Transverse colon (tissue), 4 donors: Measurements from ENCODE around the gene DNER. TPM values are rescaled to one million over a fixed set of nuclear protein-coding genes. Genes with fewer than 3 reads are reported as not detected.

Source experiments
- DNase-seq: peaks from one replicate; pipeline ENCODE4 v3.0.0-alpha.2; 2019
- H3K27ac ChIP-seq, 4 donors: fragments of 200-600 bp; sonication (generic); 2 replicates each; pipeline ENCODE4 v1.5.1; 2016 to 2018; ENCODE audit warnings: inconsistent platforms in 4 of 4
- H3K27me3 ChIP-seq: fragments of 200-600 bp; sonication (generic); 2 replicates; pipeline ENCODE4 v1.5.1; 2017; ENCODE audit warnings: inconsistent platforms
- H3K36me3 ChIP-seq, 4 donors: fragments of 200-600 bp; sonication (generic); 2 replicates each; pipeline ENCODE4 v1.5.1; 2017 to 2019; ENCODE audit warnings: inconsistent platforms in 4 of 4
- H3K4me1 ChIP-seq, 4 donors: fragments of 200-600 bp; sonication (generic); 2 replicates each; pipeline ENCODE4 v1.5.1; 2017 to 2020; ENCODE audit warnings: inconsistent platforms in 4 of 4
- H3K4me3 ChIP-seq, 4 donors: fragments of 200-600 bp; sonication (generic); 1 replicate in 1 of 4; 2 replicates in 3 of 4; pipeline versions ENCODE4 v1.5.1 to v1.6.1; 2017 to 2019; ENCODE audit warnings: inconsistent platforms in 4 of 4
- H3K9me3 ChIP-seq, 2 donors: fragments of 200-600 bp; sonication (generic); 2 replicates each; pipeline ENCODE4 v1.5.1; 2017 to 2019; ENCODE audit warnings: inconsistent platforms in 2 of 2
- CTCF ChIP-seq, 5 experiments: fragments of 200-600 bp in 3 of 5; fragments of 450-650 bp in 2 of 5; sonication (generic) in 3 of 5; IDR thresholded peaks; 1 replicate in 2 of 5; 2 replicates in 3 of 5; pipeline ENCODE4 v1.5.1; 2016 to 2017; ENCODE audit warnings: antibody characterized with exemption in 5 of 5, inconsistent platforms in 3 of 5, mild to moderate bottlenecking in 2 of 5, moderate library complexity in 1 of 5
- EP300 ChIP-seq: sonication (generic); formaldehyde crosslinking; IDR thresholded peaks from one replicate; pipeline ENCODE4 v1.6.1; 2017; ENCODE audit warnings: antibody characterized with exemption, low read depth
- POLR2A ChIP-seq: fragments of 450-650 bp; IDR thresholded peaks from one replicate; pipeline ENCODE4 v1.6.1; 2016; ENCODE audit warnings: antibody characterized with exemption, mild to moderate bottlenecking, moderate library complexity
- POLR2AphosphoS5 ChIP-seq, 3 donors: sonication (generic); formaldehyde crosslinking; IDR thresholded peaks; one replicate each; pipeline ENCODE4 v1.6.1; 2016; ENCODE audit warnings: antibody characterized with exemption in 3 of 3
- WGBS, 2 donors: methylation state at CpG; one replicate each; pipeline ENCODE4 v1.1.5; 2018; ENCODE audit warnings: low coverage in 1 of 2; 5-methylcytosine and 5-hydroxymethylcytosine counted together
- in situ Hi-C, 4 donors: fragments of 200-750 bp; cut with MboI; loops; one replicate each; pipeline versions ENCODE4 v1.15.0 to v1.15.1; 2017; ENCODE audit warnings: low sequenced_read_pairs in 3 of 4, low pct_ligation_motif_present in 1 of 4, low pct_unique_long_range_greater_than_20kb in 1 of 4
- intact Hi-C: fragments of 100-400 bp; cut with DNase I; formaldehyde crosslinking; loops from one replicate; pipeline ENCODE4 v1.15.1; 2023; ENCODE audit warnings: low total_unique reads
- total RNA-seq, 4 donors: library from RNA; depleted of rRNA; stranded (reverse); fragments of >200 nt; gene quantifications; one replicate each; pipeline ENCODE4 v1.1.0, GENCODE V29; 2016

Gene DNER
- total RNA-seq, 4 donors from 2014 or later, result 1.9 to 4.9 (median 2.5) TPM

GRCh38 chr2:229635371-229635680, 79.0 kb downstream of the DNER start:
- intact Hi-C loops, result no loop called here
- 83% methylated on average over 1 of the region's 1 CpG; no CpG with 5 or more reads in 1 of the 2 donors for WGBS, 2 donors
- no peak for TF ChIP-seq EP300
- TF ChIP-seq POLR2A, result no peak
- no peak for TF ChIP-seq CTCF (IDR thresholded peaks at IDR 0.05)
- TF ChIP-seq POLR2AphosphoS5 (IDR thresholded peaks at IDR 0.05), result no peak

GRCh38 chr2:229634601-229635370, 79.6 kb downstream of the DNER start:
- in situ Hi-C loops (no loop called here), intact Hi-C loops (no loop called here)
- no peak for TF ChIP-seq POLR2A
- no peak for TF ChIP-seq POLR2AphosphoS5 (IDR thresholded peaks at IDR 0.05)
- no peak for TF ChIP-seq EP300
- no peak for TF ChIP-seq CTCF (IDR thresholded peaks at IDR 0.05)
- no peaks in the 10 kb centered on the region for H3K4me1 ChIP-seq
- H3K36me3 ChIP-seq, result no peaks in the 10 kb centered on the region
- no peak overlapping the region for H3K27ac ChIP-seq
- H3K4me3 ChIP-seq, result no peak overlapping the region
- no peak for DNase-seq
- H3K9me3 ChIP-seq, result no peaks in the 10 kb centered on the region
- H3K27me3 ChIP-seq, result peaks cover 5% of the 10 kb centered on the region
- 48% methylated on average over 9 of the region's 9 CpGs; no CpG with 5 or more reads in 1 of the 2 donors for whole genome bisulfite sequencing, 2 donors

More at GRCh38 chr2:229635371-229635680, 79.0 kb downstream of the DNER start:
- H3K27ac ChIP-seq, result no peak overlapping the region
- in situ Hi-C loops, result no loop called here
- H3K4me3 ChIP-seq, result no peak overlapping the region
- DNase-seq, result no peak
- H3K27me3 ChIP-seq, result peaks cover 5% of the 10 kb centered on the region
- H3K9me3 ChIP-seq, result no peaks in the 10 kb centered on the region
- H3K4me1 ChIP-seq, result no peaks in the 10 kb centered on the region
- H3K36me3 ChIP-seq, result no peaks in the 10 kb centered on the region

- Histone ChIP-seq H3K9me3 (no peaks in the 10 kb centered on the region), H3K4me3 (no peak overlapping the region), H3K4me1 (no peaks in the 10 kb centered on the region), H3K36me3 (no peaks in the 10 kb centered on the region), H3K27ac (no peak overlapping the region), H3K27me3 (peaks cover 5% of the 10 kb centered on the region)
- 73% methylated on average over 7 of the region's 7 CpGs; no CpG with 5 or more reads in 1 of the 2 donors for WGBS, 2 donors
- intact Hi-C loops (loop anchor here (1.0 kb wide), 1 partner anchor 28 kb away; no protein-coding TSS in a partner anchor), in situ Hi-C loops (no loop called here)
- DNase-seq, result no peak
- TF ChIP-seq POLR2AphosphoS5 (IDR thresholded peaks at IDR 0.05) (no peak), POLR2A (no peak), CTCF (IDR thresholded peaks at IDR 0.05) (no peak), EP300 (no peak)
These were observed 80.8 kb downstream of the DNER start for GRCh38 chr2:229633556-229633955.

- Histone ChIP-seq H3K36me3 (no peaks in the 10 kb centered on the region), H3K4me3 (no peak overlapping the region), H3K27ac (no peak overlapping the region), H3K9me3 (no peaks in the 10 kb centered on the region), H3K27me3 (peaks cover 5% of the 10 kb centered on the region), H3K4me1 (no peaks in the 10 kb centered on the region)
- intact Hi-C loops, result no loop called here
- in situ Hi-C loops, result no loop called here
- DNase-seq, result no peak
- TF ChIP-seq CTCF (IDR thresholded peaks at IDR 0.05), result no peak
- TF ChIP-seq EP300, result no peak
- no peak for TF ChIP-seq POLR2AphosphoS5 (IDR thresholded peaks at IDR 0.05)
- TF ChIP-seq POLR2A, result no peak
These were observed 85.3 kb downstream of the DNER start for GRCh38 chr2:229629039-229629438.
